GM18502 (cell line): ENCODE results near the gene NBPF11.
"Not testable (repeated sequence)": the region's sequence is repeated elsewhere in the genome, so short reads cannot be mapped to it uniquely, and the experiment has no call there.

Experiments
- ATAC-seq: cut with Tn5 transposase; IDR thresholded peaks from one replicate; pipeline ENCODE4 v1.9.1; 2021; ENCODE audit warnings: mild to moderate bottlenecking; ENCODE audit not compliant: unreplicated experiment, poor library complexity

NBPF11 gene

DNA sequence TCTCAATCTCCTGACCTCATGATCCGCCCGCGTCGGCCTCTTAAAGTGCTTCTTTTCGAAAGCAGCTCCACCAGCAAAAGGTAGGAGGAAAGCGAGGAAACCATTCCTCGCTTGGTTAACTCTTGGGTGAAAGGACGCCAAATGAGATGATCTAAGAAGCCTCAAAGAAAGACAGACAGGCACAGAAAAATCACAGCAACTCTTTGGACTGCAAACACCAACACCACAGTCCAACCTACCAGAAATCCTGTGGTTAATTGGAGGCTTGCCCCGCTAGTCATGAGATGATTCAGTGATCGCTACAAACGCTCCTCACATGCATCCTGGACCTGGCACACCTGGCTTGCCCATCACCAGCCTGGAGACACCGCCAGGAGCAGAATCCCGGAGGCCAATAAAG, 1.1 kb downstream of the NBPF11 start:
- peak; percentile 40 for ATAC-seq

DNA sequence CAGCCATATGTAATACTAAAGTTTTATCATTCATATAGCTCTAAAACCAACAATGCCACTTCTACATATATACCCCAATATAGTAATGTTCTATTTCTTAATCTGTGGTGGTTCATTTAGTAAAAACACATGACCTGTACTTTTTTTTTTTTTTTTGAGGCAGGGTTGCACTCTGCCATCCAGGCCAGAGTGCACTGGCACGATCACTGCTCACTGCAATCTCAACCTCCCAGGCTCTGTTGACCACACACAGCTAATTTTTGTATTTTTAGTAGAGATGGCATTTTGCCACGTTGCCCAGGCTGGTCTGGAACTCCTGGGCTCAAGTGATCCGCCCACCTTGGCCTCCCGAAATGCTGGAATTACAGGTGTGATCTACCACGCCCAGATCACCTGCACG, 2.1 kb downstream of the NBPF11 start:
- ATAC-seq, result not testable (repeated sequence)

DNA sequence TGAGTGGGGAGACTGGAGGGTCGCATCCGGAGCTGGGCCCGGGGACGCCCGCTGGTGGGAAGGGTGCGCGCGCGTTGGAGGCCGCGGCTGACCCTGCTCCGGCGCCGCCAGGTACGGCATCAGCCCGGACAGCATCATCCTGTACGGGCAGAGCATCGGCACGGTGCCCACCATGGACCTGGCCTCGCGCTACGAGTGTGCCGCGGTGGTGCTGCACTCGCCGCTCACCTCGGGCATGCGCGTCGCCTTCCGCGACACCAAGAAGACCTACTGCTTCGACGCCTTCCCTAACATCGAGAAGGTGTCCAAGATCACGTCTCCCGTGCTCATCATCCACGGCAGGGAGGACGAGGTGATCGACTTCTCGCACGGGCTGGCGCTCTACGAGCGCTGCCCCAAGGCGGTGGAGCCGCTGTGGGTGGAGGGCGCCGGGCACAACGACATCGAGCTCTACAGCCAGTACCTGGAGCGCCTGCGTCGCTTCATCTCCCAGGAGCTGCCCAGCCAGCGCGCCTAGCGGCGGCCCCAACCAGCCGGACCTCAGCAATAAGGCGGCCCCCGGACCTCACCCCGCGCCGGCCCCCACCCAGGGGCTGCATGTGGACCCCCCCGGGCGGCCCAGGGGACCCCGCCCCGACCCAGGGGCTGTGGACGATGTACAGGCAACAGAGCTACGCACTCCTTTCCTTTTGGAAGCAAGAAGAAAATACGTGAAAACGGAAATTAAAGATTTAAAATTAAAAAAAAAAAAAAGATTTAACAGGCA, 2.8 kb downstream of the NBPF11 start:
- not testable (repeated sequence) for ATAC-seq

DNA sequence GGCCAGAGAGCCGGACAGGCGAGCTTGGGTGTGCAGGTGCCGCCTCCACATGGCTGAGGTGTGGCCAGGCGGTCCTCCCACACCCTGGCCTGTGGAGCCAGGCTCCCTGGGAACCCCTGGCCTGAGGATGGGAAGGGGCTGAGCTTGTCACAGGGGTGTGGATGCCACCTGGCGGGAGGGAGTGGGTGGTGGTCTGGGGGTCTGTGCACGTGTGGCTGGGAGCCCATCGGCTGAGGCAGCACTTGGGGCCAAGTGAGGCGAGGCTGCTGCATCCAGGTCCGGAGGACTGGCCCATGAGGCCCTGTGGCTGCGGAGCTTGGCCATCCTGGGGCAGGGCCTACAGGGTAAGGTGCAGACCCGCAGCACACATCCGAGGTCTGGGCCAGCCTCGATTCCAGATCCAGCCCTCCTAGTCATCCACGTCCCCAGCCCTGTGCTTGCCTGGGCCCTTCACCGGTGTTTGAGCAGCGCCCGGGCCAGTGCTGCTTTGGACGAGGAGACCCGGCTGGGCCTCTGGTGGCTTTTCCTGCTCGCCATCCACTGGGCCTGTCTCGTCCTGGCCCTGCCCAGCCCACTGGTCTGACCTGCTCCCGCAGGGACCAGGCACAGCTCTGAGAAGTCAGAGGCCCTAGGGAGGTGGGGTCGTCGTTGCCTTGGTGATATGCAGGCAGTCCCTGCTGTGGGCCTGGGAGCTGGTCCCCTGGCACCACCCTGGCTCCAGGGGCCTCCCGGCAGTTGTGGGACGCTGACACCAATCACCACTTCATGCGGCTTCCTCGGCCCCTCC, 4.8 kb downstream of the NBPF11 start:
- not testable (repeated sequence) for ATAC-seq

DNA sequence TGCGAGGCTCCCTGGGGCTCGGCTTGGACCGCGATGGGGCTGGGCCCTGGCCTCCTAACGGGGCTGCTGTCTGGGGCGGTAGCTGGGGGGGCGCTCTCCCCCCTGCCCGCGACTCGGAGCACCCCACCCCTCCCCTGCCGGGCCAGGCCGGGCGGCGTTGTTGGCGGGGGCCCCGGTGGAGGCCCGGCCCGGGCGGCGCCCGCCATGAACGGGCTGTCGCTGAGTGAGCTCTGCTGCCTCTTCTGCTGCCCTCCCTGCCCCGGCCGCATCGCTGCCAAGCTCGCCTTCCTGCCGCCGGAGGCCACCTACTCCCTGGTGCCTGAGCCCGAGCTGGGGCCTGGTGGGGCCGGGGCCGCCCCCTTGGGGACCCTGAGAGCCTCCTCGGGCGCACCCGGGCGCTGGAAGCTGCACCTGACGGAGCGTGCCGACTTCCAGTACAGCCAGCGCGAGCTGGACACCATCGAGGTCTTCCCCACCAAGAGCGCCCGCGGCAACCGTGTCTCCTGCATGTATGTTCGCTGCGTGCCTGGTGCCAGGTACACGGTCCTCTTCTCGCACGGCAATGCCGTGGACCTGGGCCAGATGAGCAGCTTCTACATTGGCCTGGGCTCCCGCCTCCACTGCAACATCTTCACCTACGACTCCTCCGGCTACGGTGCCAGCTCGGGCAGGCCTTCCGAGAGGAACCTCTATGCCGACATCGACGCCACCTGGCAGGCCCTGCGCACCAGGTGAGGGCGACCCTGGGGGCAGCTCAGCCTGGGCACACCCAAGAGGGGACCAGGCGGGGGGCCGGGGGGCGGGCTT, 5.7 kb downstream of the NBPF11 start:
- not testable (repeated sequence) for ATAC-seq

DNA sequence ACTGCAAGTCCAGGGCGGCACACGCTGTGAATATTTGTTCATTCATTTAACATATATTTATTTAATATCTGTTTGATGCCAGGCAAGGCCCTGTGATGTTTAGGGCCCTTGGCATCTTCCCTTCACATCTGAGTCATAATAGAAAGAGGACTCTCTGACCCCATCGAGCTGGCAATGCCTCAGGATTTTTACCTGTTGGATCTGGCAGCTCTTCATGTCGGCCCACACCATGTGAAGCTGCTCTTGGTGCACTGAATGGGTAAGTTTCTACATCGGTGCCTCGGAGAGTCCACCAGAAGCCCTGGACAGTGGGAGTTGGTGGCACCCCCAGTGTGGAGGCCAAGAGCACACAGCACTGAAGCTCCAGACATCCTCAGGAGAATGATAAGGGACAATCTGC, 8.9 kb downstream of the NBPF11 start:
- ATAC-seq, result not testable (repeated sequence)

DNA sequence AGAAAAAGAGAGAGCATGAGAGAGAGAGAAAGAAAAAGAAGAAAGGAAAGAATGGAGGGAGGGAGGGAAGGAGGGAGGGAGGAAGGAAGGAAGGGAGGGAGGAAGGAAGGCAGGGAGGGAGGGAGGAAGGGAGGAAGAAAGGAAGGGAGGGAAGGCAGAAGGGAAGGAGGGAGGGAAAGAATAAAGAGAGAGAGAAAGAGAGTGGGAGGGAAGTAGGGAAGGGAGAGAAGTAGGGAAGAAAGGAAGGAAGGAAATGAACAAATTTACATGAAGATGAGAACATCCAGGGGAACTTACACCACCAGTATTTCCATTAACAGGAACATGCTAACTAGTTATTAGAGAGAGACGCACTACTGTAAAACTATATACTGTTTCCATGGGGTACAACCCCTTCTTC, 10.1 kb downstream of the NBPF11 start:
- not testable (repeated sequence) for ATAC-seq

DNA sequence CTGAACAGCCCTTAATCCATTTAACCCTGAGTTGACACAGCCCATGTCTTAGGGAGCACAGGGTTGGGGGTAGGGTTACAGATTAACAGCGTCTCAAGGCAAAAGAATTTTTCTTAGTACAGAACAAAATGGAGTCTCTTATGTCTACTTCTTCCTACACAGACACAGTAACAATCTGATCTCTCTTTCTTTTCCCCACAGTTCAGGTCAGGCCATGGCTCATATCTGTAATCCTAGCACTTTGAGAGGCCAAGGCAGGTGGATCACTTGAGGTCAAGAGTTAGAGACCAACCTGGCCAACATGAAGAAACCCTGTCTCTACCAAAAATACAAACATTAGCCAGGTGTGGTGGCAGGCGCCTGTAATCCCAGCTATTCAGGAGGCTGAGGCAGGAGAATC, 13.5 kb downstream of the NBPF11 start:
- not testable (repeated sequence) for ATAC-seq

DNA sequence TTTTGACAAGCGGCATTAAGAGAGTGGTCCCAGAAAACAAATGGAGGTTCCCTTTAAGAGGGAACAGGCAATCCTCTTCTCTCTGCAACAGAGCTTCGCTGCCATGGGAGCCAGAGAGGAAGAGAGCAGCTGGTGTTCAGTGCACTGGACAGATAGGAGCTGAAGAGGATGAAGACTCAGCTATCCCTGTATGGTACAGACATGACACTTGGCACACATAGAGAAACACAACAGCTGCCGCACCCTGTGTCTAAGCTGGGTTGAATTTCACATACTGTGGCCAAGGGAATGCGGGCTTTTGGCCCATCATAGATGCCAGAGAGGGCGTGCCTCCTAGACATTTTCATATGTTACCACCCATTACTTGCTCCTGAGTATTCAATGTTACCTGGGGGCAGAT, 29.7 kb downstream of the NBPF11 start:
- not testable (repeated sequence) for ATAC-seq

DNA sequence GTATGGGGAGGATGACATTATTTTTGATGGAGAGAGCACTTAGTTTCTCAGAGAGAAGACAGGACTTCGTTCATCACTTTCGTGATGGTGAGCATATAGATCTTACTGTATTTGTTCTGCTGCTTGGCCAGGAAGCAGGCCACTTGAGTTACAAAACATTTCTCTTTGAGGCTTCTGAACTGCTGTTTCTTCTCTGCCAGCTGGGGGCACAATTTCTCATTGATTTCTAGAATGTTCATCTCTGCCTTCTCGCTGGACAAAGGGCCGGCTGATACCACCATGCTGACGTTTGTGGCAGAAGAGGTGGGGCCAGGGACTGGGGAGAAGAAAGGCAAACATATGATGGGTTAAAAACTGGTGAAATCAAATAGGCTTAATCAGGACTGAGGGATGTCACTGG, 31.7 kb downstream of the NBPF11 start:
- not testable (repeated sequence) for ATAC-seq

DNA sequence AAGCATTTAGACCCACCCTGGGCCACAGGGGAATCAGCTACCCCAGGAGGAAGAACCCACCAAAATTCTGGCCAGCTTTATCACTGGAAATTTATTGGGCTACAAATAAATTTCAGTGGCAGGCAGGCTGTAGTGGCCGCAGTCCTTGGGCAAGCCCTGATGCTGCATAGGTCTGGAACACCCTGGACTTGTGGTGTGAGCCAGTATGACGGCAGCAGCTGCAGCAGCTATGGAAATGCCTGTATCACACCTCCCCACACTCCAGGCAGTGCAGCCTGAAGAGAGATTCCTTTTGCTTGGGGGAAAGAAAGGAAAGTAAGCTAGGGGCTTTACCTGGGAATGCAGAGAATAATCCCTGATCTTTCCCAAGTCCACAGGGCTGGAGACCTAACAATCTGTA, 56.3 kb downstream of the NBPF11 start:
- ATAC-seq, result not testable (repeated sequence)

DNA sequence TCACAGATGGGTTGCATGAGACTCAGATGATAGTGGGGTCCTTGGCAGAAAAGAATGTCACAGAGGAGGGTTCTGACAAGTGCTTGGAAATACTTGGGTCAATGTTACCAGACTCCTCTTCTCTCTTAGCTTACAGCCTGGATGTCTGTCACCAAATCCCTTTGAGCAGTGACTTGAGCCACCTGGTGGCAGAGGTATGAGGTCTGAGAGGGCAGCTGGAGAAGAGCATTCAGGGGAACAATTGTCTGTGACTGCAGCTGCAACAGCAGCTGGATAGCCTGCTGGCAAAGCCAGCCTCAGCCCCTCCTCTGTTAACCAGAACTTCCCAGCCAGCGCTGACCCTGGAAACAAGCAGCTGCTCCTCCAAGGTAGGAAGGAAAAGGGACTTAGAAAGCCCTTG, 65.9 kb downstream of the NBPF11 start:
- not testable (repeated sequence) for ATAC-seq

DNA sequence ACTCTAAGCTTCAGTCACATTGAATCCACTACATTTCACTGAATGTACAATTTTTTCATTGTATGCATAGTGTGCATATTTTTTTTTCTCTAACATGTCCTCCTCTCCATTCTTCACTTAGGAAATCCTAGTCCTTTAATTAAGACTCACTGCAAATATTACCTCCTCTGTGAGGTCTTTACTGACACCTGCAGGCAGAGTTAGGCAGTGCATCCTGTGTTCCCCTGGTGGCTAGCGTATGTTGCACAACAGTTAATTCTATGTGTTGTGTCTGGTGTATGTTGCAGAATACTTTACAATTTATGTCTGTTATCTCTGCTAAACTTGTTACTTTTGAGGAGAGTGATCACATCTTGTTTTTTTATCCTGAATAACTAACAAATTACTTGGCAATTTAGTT, 70.9 kb downstream of the NBPF11 start:
- ATAC-seq, result peak; percentile 63

DNA sequence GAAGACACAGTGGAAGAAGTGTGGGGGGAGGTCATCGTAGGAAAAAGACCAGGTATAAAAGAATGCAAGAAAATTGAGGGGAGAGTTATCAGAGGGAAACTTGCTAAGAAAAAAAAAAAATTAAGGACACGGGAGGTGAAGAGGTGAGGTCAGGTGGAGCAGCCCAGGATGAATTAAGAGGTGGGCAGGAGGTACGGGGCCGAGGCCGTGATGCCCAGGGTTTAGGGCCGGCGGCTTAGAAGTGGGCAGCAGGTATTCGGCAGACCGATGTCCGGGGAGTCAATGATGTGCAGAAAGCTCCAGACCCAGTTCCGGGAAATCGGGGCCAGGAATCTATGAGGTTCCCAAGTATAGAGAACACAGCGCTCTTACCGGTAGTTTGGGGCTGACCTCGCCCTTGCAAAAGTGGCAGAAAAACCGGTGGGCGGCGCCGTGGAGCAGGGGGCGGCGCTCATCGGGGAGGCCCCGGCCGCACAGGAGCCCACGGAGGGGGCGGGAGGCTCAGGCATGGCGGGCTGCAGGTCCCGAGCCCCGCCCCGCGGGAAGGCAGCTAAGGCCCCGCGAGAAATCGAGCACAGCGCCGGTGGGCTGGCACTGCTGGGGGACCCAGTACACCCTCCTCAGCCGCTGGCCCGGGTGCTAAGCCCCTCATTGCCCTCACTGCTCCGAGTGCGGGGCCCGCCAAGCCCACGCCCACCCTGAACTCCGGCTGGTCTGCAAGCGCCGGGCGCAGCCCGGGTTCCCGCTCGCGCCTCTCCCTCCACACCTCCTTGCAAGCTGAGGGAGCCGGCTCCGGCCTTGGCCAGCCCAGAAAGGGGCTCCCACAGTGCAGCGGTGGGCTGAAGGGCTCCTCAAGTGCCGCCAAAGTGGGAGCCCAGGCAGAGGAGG, 73.2 kb downstream of the NBPF11 start:
- peak; percentile 75 for ATAC-seq

DNA sequence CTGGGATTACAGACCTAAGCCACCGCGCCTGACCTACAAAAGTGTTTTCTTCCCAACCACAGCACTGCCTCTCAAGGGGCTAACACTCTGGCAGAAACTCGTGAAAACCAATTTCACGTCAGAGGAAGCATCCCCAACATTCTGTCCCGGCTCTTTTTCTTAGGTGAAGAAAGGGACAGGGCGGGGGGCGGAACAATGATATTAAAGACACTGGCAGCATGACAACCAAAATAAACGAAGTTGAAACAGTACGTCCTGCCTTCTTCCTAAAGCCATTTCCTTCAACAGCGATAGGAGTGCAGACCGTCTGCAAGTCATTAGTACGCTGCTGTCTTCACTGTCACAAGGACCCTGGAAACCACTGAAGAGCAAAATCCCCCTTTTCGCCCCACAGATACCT, 74.0 kb downstream of the NBPF11 start:
- ATAC-seq, result not testable (repeated sequence)

DNA sequence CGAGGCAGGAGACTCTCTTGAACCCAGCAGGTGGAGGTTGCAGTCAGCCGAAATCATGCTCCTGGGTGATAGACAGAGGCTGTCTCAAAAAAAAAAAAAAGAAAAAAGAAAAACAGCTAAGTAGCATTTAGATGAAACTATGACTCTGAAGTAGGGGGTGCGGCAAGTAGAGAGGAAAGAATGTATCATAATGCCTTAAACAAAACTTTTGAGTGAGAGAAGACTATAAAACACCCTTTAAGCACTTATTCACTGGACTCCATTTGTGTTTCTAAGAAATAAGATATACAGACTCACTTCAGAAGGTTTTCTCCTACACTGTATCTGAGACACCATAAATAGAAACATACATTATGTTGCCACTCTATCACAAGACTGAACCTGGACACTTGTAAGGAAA, 74.6 kb downstream of the NBPF11 start:
- not testable (repeated sequence) for ATAC-seq

DNA sequence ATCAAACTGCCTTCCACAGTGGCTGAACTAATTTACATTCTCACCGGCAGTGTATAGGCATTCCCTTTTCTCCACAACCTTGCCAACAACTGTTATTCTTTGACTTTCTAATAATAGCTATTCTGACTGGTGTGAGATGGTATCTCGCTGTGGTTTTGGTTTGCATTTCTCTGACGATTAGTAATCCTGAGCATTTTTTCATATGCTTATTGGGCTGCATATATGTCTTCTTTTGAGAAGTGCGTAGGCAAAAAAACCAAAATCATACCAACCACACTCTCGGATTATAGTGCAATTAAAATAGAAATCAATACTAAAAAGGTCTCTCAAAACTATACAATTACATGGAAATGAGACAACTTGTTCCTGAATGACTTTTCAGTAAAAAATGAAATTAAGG, 78.7 kb downstream of the NBPF11 start:
- not testable (repeated sequence) for ATAC-seq

DNA sequence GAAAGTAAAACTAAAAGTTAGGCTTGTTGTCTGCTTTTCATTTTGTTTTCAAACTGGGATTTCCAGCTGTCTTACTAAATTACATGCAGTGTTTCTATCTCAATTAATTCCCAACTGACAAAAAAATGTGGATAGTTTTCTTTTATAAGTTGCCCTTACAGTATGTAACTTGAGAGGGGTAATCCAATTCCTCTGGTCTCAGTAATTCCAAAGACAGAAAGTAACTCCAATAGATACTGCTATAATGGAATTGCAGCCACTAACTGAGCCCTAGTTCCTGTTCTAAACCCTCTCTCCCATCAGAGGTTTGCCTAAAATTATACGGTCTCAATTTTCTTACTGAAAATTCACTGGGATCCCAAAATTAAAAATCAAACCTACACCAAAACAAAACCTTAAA, 83.5 kb downstream of the NBPF11 start:
- ATAC-seq, result not testable (repeated sequence)

DNA sequence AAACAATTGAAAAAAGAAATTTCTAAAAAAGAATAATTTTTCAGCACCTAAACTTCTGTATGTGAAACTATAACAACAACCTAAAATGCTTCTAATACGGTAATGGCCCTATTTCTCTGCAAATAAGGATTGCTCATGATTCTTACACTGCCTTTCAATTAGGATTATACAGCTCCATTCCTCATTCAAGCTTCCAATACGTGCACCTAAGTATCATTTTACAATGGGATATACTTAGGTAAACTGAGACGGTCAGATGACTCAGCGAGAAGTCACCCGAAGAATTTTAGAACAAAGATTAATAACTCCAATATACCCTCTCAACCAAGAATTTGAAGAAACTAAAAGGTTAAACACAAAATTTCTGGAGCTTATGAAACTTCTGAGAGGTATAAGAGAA, 83.9 kb downstream of the NBPF11 start:
- not testable (repeated sequence) for ATAC-seq

DNA sequence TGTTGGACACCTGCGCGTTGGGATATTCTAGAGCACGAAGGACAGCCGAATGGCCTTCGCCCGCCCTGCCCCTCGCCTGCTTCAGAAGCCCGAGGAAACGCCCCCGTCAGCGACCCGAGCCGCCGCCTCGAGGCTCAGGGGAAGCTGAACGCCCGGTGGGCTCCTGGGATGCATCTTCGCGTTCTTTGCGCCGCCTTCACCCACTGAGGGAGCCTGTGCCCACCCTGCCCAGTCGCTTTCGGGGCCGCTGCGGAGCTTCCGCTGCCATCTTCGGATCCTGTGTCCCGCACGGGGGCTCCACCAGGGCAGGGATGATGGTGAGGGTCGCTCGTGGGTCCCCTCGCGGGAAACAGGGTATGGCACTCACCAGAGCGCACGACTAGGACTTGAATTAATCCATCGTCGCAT, 91.8 kb downstream of the NBPF11 start:
- ATAC-seq, result not testable (repeated sequence)
